HG03045 (cell line): ENCODE measurements around the gene LAMB3.

ENCODE experiments used
- ATAC-seq: cut with Tn5 transposase; IDR thresholded peaks from one replicate; pipeline ENCODE4 v1.9.1; 2021; ENCODE audit warnings: mild to moderate bottlenecking, moderate library complexity; ENCODE audit not compliant: unreplicated experiment

LAMB3 gene

GRCh38 chr1:209618756-209619420 lies 33.3 kb downstream of the LAMB3 start:
- ATAC-seq: no peak

GRCh38 chr1:209618291-209618690 lies 33.9 kb downstream of the LAMB3 start:
- no peak for ATAC-seq

GRCh38 chr1:209617755-209618154 lies 34.5 kb downstream of the LAMB3 start:
- no peak for ATAC-seq

GRCh38 chr1:209617047-209617673 lies 35.1 kb downstream of the LAMB3 start:
- no peak for ATAC-seq

GRCh38 chr1:209616366-209617046 lies 35.7 kb downstream of the LAMB3 start:
- no peak for ATAC-seq

GRCh38 chr1:209614906-209615305 lies 37.3 kb downstream of the LAMB3 start:
- no peak for ATAC-seq

GRCh38 chr1:209614151-209614420 lies 38.1 kb downstream of the LAMB3 start:
- ATAC-seq: no peak

- no peak for ATAC-seq
Observed at GRCh38 chr1:209613400-209614150, 38.6 kb downstream of the LAMB3 start.

- ATAC-seq: no peak
Observed at GRCh38 chr1:209612646-209613399, 39.4 kb downstream of the LAMB3 start.

- ATAC-seq: no peak
Observed at GRCh38 chr1:209611771-209612570, 40.3 kb downstream of the LAMB3 start.

- ATAC-seq: no peak
Observed at GRCh38 chr1:209610631-209610905, 41.7 kb downstream of the LAMB3 start.

- no peak for ATAC-seq
Observed at GRCh38 chr1:209609791-209610630, 42.2 kb downstream of the LAMB3 start.

- ATAC-seq: no peak
Observed at GRCh38 chr1:209609041-209609790, 43.0 kb downstream of the LAMB3 start.

GRCh38 chr1:209607795-209608178 lies 44.4 kb downstream of the LAMB3 start:
- ATAC-seq: peak; percentile 35

GRCh38 chr1:209607102-209607794 lies 45.0 kb downstream of the LAMB3 start:
- peak; percentile 93 for ATAC-seq

GRCh38 chr1:209603877-209604276 lies 48.3 kb downstream of the LAMB3 start:
- no peak for ATAC-seq

GRCh38 chr1:209601809-209602657 lies 50.2 kb downstream of the LAMB3 start:
- ATAC-seq: no peak
